AG09319 (cell line): ENCODE data around the gene ECM2.
"Not testable (repeated sequence)": the region's sequence is repeated elsewhere in the genome, so short reads cannot be mapped to it uniquely, and the experiment has no call there.

Experiments used
- DNase-seq: peaks from one replicate; pipeline ENCODE4 v3.0.0-alpha.2; 2010; ENCODE audit warnings: low read depth; ENCODE audit errors: extremely low read depth
- CTCF ChIP-seq: IDR thresholded peaks from 2 replicates; pipeline ENCODE4 v1.5.1; 2011; ENCODE audit warnings: low read depth, mild to moderate bottlenecking, inconsistent platforms, low read length, moderate library complexity

Gene ECM2

GRCh38 chr9:92535940-92536850, at the start of gene ECM2:
Gene ECM2, minus strand, starts transcription at chr9:92535990. Its CDS starts 13,124 bp downstream, at chr9:92522866.
- no peak for TF ChIP-seq CTCF
- peak; percentile 77 for DNase-seq

DNA sequence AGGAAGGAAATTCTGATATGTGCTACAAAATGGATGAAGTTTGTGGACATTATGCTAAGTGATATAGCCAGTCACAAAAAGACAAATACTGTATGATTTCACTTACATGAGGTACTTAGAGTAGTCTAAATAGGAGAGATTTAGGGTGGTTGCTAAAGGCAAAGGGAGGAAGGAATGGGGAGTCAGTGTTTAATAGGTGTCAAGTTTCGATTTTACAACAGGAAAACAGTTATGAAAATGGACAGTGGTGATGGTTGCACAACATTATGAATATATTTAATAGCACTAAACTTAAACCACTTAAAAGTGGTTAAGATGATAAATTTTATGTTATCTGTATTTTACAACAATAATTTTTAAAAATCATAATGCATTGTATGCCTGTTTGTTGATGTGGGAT, 40.4 kb upstream of the ECM2 start:
- no peak for DNase-seq
- TF ChIP-seq CTCF: no peak

- not testable (repeated sequence) for DNase-seq
These were observed 37.8 kb upstream of the ECM2 start for GRCh38 chr9:92573612-92574011.

GRCh38 chr9:92571871-92572270, 36.1 kb upstream of the ECM2 start:
- DNase-seq: not testable (repeated sequence)

- TF ChIP-seq CTCF: no peak
- DNase-seq: no peak
These were observed 29.2 kb upstream of the ECM2 start for GRCh38 chr9:92564982-92565381.

DNA sequence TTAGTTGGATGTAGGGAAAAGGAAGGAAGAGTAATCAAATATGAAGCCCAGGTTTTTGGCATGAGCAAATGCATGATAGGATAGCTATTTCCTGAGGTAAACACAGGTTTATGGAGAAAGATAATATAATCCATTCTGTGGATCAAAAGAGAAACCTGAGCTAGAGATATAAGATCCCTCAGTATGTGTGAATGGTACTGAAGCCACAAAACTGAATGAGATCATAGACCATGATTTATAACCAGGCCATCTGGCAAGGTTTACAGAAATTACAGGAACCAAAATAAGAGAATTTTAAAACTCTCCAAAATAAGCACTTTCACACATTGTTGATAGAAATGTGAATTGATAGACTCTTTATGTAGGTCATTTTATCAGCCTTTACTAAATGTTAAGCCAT, 28.7 kb upstream of the ECM2 start:
- TF ChIP-seq CTCF: no peak
- no peak for DNase-seq

DNA sequence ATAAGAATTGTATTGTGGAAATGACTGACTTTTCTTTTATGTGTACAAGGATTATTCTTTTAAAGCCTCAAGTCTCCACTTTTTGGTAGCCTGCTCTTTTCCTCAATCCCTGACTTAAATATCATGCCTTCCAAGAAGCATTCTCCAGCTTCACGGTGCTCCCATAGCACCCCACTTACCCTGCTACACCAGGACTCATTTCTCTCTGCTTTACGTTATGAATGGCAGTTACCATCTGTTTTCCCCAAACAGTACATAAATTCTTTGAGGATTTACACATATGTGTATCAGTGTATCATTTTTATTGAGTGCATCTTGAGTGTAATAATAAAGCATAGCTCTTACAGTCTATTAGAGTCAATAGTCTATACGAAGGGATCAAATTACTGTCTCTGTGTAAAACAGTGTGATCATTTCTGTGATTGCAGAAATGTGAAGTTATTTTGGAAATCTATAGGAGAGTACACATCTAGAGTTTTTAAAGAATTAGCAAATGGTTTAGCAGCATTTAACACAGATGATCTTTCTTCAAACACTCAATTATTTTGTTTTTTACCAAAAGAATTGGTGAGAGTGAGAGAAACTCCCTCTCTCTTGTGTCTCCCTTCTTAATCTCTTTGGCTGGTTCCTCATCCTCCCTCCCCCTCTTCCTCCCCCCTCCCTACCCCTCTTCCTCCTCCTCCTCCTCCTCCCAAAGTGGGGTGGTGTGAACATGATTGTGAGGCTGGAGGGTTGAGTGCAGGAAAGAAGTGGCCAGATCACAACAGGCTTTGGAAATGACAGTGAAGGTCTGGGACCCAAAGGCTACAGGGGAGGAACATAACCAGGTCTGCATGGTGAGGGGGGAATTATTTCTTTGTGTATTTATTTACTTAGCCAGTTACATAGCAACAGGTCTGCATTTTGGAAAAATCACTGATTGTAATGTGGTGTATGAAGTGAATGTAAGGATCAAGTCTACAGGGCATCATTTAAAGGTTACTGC, 27.6 kb upstream of the ECM2 start:
- no peak for TF ChIP-seq CTCF
- no peak for DNase-seq

- DNase-seq: peak; percentile 53
- no peak for TF ChIP-seq CTCF
These were observed 26.7 kb upstream of the ECM2 start for GRCh38 chr9:92562461-92562967.
